GM12801 (cell line): ENCODE results near the gene MARCHF4.

Experiments
- TF ChIP-seq, protein P1 (sequence below): IDR thresholded peaks from one replicate; pipeline ENCODE4 v1.5.1; 2011; ENCODE audit warnings: control low read depth; ENCODE audit not compliant: insufficient read length; ENCODE audit errors: extremely low read depth

Gene MARCHF4

DNA sequence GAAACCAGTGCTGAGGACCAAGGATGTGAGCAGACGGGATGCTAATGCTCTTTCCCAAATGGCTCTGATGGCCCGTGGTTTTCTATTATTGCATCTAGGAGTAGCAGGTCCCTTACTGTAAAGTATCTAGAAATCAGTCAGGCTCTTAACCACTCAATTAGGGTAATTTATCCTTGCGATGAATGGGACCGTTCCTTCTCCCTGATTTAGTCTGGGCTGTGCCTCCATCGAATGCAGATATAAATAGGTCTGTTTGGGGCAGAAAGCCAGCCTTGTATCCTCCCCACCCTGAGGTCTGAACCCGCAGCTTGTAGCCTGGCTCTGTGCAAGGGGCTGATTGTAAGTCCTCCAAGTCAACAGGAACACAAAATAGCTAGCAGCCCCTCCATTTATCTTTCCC is 30.5 kb upstream of the MARCHF4 start:
- TF ChIP-seq, protein P1, sequence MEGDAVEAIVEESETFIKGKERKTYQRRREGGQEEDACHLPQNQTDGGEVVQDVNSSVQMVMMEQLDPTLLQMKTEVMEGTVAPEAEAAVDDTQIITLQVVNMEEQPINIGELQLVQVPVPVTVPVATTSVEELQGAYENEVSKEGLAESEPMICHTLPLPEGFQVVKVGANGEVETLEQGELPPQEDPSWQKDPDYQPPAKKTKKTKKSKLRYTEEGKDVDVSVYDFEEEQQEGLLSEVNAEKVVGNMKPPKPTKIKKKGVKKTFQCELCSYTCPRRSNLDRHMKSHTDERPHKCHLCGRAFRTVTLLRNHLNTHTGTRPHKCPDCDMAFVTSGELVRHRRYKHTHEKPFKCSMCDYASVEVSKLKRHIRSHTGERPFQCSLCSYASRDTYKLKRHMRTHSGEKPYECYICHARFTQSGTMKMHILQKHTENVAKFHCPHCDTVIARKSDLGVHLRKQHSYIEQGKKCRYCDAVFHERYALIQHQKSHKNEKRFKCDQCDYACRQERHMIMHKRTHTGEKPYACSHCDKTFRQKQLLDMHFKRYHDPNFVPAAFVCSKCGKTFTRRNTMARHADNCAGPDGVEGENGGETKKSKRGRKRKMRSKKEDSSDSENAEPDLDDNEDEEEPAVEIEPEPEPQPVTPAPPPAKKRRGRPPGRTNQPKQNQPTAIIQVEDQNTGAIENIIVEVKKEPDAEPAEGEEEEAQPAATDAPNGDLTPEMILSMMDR, result no peak

DNA sequence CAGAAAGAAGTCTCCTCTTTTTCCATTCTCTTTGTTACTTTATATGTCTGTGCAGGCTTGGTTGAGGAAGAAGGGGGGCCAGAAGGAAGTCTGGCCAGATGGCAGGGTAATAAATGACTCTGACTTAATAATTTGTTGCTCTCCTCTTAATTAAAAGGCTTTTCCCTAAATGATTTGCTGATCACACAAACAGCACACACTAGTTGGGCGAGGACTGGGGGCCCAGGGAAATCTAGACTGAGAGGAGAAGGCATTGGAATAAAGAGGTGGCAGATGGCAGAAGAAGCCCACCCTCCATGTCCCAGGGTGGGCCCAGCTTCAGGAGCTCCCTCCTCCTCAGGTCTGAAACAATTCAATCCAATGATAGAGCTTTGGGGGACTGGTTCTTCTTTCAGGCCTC is 27.3 kb upstream of the MARCHF4 start:
- TF ChIP-seq, protein P1, result no peak

DNA sequence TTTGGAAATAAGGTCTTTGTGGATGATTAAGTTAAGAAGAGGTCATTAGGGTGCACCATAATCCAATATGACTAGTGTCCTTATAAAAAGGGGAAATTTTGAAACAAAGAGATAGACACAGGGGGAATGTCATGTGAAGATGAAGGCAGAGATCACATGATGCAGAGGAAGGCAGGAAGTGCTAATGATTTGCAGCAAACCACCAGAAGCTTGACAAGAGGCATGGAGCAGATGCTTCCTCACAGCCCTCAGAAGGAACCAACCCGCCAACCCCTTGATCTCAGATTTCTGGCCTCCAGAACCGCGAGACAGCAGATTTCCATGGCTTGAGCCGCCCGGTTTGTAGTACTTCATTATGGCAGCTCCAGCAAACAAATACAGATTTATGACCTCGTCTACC is 22.6 kb upstream of the MARCHF4 start:
- TF ChIP-seq, protein P1, result no peak

DNA sequence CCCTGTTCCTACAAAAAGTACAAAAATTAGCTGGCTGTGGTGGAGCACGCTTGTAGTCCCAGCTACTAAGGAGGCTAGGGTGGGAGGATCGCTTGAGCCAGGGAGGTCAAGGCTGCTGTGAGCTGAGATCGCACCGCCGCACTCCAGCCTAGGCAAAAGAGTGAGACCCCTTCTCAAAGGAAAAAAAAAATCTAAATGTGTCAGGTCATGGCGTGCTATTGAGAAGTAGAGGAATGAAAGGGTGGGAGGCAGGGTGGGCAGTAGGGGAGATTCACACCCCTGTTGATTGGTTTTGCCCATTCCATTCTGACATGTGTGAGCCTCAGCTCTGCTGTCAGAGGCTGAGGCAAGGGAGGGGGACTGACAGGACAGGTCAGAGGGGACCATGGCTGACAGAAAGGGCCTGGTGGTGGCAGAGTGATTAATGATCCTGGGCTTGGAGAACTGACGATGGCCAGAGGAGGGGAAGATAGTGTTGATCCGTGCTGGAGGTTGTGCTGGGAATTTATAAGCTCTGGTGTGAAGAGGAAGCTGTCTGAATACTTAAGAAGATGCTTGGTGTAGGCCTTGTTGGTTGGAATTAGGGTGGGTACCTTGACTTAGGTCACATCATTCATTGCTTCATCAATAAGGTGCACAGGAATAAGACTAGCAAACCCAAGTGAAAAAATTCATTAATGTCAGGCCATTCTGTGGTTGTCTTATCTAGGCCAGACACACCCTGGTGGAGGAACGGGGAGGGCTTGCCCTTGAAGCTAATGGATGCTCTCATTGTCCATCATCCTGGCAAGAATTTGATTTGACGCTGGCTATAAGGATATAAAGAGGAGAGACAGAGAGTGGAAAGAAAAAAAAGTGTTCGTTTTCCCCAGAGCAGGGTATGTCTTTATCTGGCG is 20.9 kb upstream of the MARCHF4 start:
- TF ChIP-seq, protein P1, result no peak

DNA sequence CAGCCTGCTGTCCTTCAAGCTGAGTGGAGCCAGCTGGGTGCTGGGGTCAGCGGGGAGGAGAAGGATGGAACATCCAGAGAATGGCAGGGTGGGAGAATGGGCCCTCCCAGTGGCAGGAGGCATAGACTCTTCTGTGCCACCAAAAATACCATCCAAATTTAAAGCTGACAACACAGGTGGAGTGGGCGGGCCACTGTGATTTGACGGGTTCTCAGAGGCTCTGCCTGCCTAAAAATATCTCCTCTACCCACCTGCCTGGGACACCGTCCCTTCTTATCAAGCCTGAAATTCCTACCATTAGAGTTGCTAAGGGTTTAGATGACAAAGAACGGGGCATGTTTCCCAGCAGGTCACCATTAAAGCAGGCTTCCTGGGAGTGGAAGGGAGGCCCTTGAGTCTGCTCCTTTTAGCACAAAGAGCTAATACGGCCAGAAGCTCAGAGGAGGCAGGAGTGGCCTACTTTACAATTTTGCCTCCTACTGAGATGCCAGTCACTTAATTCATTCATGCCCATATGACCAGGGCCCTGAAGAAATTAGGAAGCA is 19.8 kb upstream of the MARCHF4 start:
- TF ChIP-seq, protein P1, result no peak

DNA sequence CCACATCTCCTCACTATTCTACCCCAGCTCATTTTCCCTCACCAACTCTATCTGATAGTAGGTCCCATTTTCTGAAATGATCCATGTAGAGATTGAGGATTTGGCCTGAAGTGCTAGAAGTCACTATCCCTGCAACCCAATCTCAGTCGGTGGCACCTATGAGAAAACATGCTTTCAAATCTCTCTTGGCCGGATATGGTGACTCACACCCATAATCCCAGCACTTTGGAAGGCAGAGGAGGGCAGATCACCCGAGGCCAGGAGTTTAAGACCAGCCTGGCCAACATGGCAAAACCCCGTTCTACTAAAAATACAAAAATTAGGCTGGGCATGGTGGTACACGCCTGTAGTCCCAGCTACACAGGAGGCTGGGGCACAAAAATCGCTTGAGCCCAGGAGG is 19.1 kb upstream of the MARCHF4 start:
- TF ChIP-seq, protein P1, result no peak

DNA sequence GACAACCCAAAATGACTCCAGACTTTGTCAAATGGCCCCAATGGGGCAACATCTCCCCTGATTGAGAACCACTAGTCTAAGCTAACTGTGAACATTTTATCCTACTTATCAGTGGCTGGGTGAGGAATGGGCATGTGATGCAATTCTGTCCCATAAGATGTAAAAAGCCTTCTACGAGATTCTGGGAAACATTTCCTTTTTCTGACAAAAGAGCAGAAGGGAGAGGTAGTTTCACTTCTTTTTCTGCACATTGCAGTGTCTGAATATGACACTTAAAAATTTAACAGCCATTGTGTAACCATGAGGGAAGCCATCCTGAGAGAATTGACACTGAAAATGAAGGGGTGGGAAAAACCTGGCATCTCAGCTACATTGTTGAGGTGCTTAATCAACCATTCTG is 17.3 kb upstream of the MARCHF4 start:
- TF ChIP-seq, protein P1, result no peak
